Measurements from ENCODE around the gene NIM1K. TPM values are rescaled to one million over a fixed set of nuclear protein-coding genes. Genes with fewer than 3 reads are reported as not detected.

The NIM1K gene
- polyA plus RNA-seq, 1 of the 3 experiments (the other 2 are of a cell fraction) = 0.16 TPM

DNA sequence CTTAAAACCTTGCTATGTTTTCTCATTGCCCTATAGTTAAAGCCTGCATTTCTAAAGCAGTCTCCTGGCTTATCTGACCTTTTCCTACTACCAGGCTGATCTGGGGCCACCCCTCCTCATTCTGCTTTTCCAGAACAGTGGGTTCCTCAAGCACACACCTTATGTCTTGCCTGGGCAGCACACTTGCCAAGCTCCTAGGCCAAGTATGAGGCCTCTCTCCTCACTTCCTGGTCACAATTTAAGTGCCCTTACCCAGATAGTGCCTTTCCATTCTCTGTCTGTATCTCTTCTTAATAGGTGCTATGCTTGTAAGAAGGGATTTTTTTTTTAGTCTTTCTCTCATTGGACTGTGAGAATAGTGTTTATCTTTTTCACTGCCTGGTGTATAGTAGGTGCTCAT lies 81.5 kb downstream of the NIM1K start:
- TF ChIP-seq, protein P1, sequence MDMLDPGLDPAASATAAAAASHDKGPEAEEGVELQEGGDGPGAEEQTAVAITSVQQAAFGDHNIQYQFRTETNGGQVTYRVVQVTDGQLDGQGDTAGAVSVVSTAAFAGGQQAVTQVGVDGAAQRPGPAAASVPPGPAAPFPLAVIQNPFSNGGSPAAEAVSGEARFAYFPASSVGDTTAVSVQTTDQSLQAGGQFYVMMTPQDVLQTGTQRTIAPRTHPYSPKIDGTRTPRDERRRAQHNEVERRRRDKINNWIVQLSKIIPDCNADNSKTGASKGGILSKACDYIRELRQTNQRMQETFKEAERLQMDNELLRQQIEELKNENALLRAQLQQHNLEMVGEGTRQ (IDR thresholded peaks at IDR 0.05; ENCODE audit: borderline replicate concordance, low read depth, low read length) = no peak
- TF ChIP-seq, protein P2, sequence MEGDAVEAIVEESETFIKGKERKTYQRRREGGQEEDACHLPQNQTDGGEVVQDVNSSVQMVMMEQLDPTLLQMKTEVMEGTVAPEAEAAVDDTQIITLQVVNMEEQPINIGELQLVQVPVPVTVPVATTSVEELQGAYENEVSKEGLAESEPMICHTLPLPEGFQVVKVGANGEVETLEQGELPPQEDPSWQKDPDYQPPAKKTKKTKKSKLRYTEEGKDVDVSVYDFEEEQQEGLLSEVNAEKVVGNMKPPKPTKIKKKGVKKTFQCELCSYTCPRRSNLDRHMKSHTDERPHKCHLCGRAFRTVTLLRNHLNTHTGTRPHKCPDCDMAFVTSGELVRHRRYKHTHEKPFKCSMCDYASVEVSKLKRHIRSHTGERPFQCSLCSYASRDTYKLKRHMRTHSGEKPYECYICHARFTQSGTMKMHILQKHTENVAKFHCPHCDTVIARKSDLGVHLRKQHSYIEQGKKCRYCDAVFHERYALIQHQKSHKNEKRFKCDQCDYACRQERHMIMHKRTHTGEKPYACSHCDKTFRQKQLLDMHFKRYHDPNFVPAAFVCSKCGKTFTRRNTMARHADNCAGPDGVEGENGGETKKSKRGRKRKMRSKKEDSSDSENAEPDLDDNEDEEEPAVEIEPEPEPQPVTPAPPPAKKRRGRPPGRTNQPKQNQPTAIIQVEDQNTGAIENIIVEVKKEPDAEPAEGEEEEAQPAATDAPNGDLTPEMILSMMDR (IDR thresholded peaks at IDR 0.05) = no peak
- TF ChIP-seq POLR2AphosphoS5 (IDR thresholded peaks at IDR 0.05; ENCODE audit: low read depth, low read length) (no peak), NFIC (IDR thresholded peaks at IDR 0.05; ENCODE audit: borderline replicate concordance) (no peak), GABPA (IDR thresholded peaks at IDR 0.05; ENCODE audit: low read depth) (no peak), TEAD4 (IDR thresholded peaks at IDR 0.05; ENCODE audit: borderline replicate concordance, insufficient read depth) (no peak), EP300 (IDR thresholded peaks at IDR 0.05; ENCODE audit: borderline replicate concordance in 1 of 2, low read depth in 1 of 2, low read length in 1 of 2) (no peak), FOXM1 (IDR thresholded peaks at IDR 0.05; ENCODE audit: low read depth) (no peak), RAD21 (IDR thresholded peaks at IDR 0.05; ENCODE audit: low read length) (no peak), RCOR1 (IDR thresholded peaks at IDR 0.05; ENCODE audit: low read length) (no peak), EZH2phosphoT487 (IDR thresholded peaks at IDR 0.05; ENCODE audit: borderline replicate concordance, low read depth) (no peak), CHD2 (IDR thresholded peaks at IDR 0.05; ENCODE audit: low read length, partially characterized antibody) (no peak), RFX5 (IDR thresholded peaks at IDR 0.05; ENCODE audit: low read length) (no peak), JUND (IDR thresholded peaks at IDR 0.05) (no peak), FOSL2 (IDR thresholded peaks at IDR 0.05; ENCODE audit: borderline replicate concordance, low read depth) (no peak), GATA2 (CRISPR knock-in tag; IDR thresholded peaks at IDR 0.05) (no peak)
- TF ChIP-seq, protein P3, sequence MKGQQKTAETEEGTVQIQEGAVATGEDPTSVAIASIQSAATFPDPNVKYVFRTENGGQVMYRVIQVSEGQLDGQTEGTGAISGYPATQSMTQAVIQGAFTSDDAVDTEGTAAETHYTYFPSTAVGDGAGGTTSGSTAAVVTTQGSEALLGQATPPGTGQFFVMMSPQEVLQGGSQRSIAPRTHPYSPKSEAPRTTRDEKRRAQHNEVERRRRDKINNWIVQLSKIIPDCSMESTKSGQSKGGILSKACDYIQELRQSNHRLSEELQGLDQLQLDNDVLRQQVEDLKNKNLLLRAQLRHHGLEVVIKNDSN (IDR thresholded peaks at IDR 0.05; ENCODE audit: borderline replicate concordance, low read depth) = no peak
- TF ChIP-seq, protein P4, sequence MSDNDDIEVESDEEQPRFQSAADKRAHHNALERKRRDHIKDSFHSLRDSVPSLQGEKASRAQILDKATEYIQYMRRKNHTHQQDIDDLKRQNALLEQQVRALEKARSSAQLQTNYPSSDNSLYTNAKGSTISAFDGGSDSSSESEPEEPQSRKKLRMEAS (IDR thresholded peaks at IDR 0.05; ENCODE audit: low read depth) = no peak
- TF ChIP-seq, protein P5, sequence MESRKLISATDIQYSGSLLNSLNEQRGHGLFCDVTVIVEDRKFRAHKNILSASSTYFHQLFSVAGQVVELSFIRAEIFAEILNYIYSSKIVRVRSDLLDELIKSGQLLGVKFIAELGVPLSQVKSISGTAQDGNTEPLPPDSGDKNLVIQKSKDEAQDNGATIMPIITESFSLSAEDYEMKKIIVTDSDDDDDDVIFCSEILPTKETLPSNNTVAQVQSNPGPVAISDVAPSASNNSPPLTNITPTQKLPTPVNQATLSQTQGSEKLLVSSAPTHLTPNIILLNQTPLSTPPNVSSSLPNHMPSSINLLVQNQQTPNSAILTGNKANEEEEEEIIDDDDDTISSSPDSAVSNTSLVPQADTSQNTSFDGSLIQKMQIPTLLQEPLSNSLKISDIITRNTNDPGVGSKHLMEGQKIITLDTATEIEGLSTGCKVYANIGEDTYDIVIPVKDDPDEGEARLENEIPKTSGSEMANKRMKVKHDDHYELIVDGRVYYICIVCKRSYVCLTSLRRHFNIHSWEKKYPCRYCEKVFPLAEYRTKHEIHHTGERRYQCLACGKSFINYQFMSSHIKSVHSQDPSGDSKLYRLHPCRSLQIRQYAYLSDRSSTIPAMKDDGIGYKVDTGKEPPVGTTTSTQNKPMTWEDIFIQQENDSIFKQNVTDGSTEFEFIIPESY (IDR thresholded peaks at IDR 0.05; ENCODE audit: borderline replicate concordance, low read depth) = no peak
- TF ChIP-seq, protein P6, sequence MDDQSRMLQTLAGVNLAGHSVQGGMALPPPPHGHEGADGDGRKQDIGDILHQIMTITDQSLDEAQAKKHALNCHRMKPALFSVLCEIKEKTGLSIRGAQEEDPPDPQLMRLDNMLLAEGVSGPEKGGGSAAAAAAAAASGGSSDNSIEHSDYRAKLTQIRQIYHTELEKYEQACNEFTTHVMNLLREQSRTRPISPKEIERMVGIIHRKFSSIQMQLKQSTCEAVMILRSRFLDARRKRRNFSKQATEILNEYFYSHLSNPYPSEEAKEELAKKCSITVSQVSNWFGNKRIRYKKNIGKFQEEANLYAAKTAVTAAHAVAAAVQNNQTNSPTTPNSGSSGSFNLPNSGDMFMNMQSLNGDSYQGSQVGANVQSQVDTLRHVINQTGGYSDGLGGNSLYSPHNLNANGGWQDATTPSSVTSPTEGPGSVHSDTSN (IDR thresholded peaks at IDR 0.05) = no peak
- Histone ChIP-seq H3F3A (replicated peaks; ENCODE audit: insufficient read depth) (no peaks in the 10 kb centered on the region), H3K27ac (ENCODE audit: low read depth in 2 of 2, low read length in 1 of 2) (no peak overlapping the region), H3K4me3 (ENCODE audit: low read depth in 2 of 2, low read length in 1 of 2) (no peak overlapping the region), H3K9me3 (no peaks in the 10 kb centered on the region), H3K36me3 (replicated peaks in 1 of 2; ENCODE audit: control insufficient read depth in 1 of 2, insufficient read depth in 2 of 2, low read length in 1 of 2) (no peaks in the 10 kb centered on the region), H2AFZ (ENCODE audit: low read depth) (no peak overlapping the region), H3K9ac (no peak overlapping the region), H3K9me2 (no peaks in the 10 kb centered on the region), H3K4me1 (ENCODE audit: control insufficient read depth in 1 of 2, insufficient read depth in 2 of 2, low read depth in 1 of 2, low read length in 1 of 2) (no peaks in the 10 kb centered on the region; a peak in 1 of 4 replicates), H3K4me2 (no peak overlapping the region), H4K20me1 (ENCODE audit: insufficient read depth) (no peaks in the 10 kb centered on the region), H3K79me2 (ENCODE audit: insufficient read depth) (no peaks in the 10 kb centered on the region), H3K27me3 (ENCODE audit: insufficient read depth) (peaks cover 24% of the 10 kb centered on the region; the same call in 1 of the 2 replicates)
- POLR2A ChIA-PET = no interaction called here
- CTCF ChIA-PET = no interaction called here
- no peak for DNase-seq
